Sigmoid colon (tissue), 7 donors: ENCODE measurements around the gene PODXL. TPM values are rescaled to one million over a fixed set of nuclear protein-coding genes. Genes with fewer than 3 reads are reported as not detected.

Source experiments
- DNase-seq: peaks from one replicate; pipeline ENCODE4 v3.0.0-alpha.2; 2019
- H3K27ac ChIP-seq, 4 donors: fragments of 200-600 bp; sonication (generic); one replicate each; pipeline ENCODE4 v1.5.1; 2016 to 2019; ENCODE audit warnings: mild to moderate bottlenecking in 1 of 4
- H3K27me3 ChIP-seq, 3 donors: fragments of 200-600 bp; sonication (generic); one replicate each; pipeline ENCODE4 v1.5.1; 2019; ENCODE audit warnings: mild to moderate bottlenecking in 1 of 3
- H3K36me3 ChIP-seq, 4 donors: fragments of 200-600 bp; sonication (generic); one replicate each; pipeline ENCODE4 v1.5.1; 2016 to 2019
- H3K4me1 ChIP-seq, 4 donors: fragments of 200-600 bp; sonication (generic); one replicate each; pipeline ENCODE4 v1.5.1; 2017 to 2019
- H3K4me3 ChIP-seq, 4 donors: fragments of 200-600 bp; sonication (generic); one replicate each; pipeline ENCODE4 v1.5.1; 2017 to 2019; ENCODE audit warnings: mild to moderate bottlenecking in 2 of 4, moderate library complexity in 1 of 4
- H3K9me3 ChIP-seq, 4 donors: fragments of 200-600 bp in 3 of 4; sonication (generic) in 3 of 4; one replicate each; pipeline versions ENCODE4 v1.5.1 to v1.6.1; 2013 to 2019
- CTCF ChIP-seq, 4 experiments: fragments of 450-650 bp in 3 of 4; fragments of 200-600 bp in 1 of 4; IDR thresholded peaks; one replicate each; pipeline ENCODE4 v1.5.1; 2016 to 2019; ENCODE audit warnings: antibody characterized with exemption in 4 of 4, mild to moderate bottlenecking in 3 of 4, moderate library complexity in 2 of 4
- EP300 ChIP-seq, 4 donors: sonication (generic); formaldehyde crosslinking; IDR thresholded peaks; one replicate each; pipeline ENCODE4 v1.6.1; 2017; ENCODE audit warnings: antibody characterized with exemption in 4 of 4
- POLR2A ChIP-seq, 2 donors: fragments of 450-650 bp; IDR thresholded peaks; one replicate each; pipeline ENCODE4 v1.6.1; 2016; ENCODE audit warnings: antibody characterized with exemption in 2 of 2, mild to moderate bottlenecking in 2 of 2, moderate library complexity in 2 of 2
- POLR2AphosphoS5 ChIP-seq, 4 donors: sonication (generic); formaldehyde crosslinking; IDR thresholded peaks; one replicate each; pipeline ENCODE4 v1.6.1; 2017; ENCODE audit warnings: antibody characterized with exemption in 4 of 4
- WGBS, 2 donors: extraction: QIAGEN DNeasy Blood & Tissue Kit; methylation state at CpG; one replicate each; pipeline ENCODE4 v1.1.7; 2013; 5-methylcytosine and 5-hydroxymethylcytosine counted together
- intact Hi-C: fragments of 100-400 bp; cut with DNase I; formaldehyde crosslinking; loops from one replicate; pipeline ENCODE4 v1.15.1; 2023
- polyA plus RNA-seq, 3 donors: library from polyadenylated mRNA; stranded (reverse); fragments of 200-250 nt; gene quantifications; one replicate each; pipeline ENCODE4 v1.2.3, GENCODE V29; 2013
- total RNA-seq, 4 donors: library from RNA; depleted of rRNA; stranded (reverse); fragments of >200 nt; gene quantifications; one replicate each; pipeline ENCODE4 v1.1.0, GENCODE V29; 2016
- donor health status: healthy with polysubstance abuse.
- donor health status: Bipolar disorder and iron deficiency.
- donor health status: healthy.

Gene PODXL
- total and polyA plus RNA-seq, 7 donors = 1.2 to 23.2 (median 15.8) TPM

- no peak overlapping the region for H3K4me3 ChIP-seq
- H3K36me3 ChIP-seq = no peaks in the 10 kb centered on the region
- TF ChIP-seq POLR2AphosphoS5 (IDR thresholded peaks at IDR 0.05) (no peak), EP300 (IDR thresholded peaks at IDR 0.05) (no peak), CTCF (IDR thresholded peaks at IDR 0.05) (no peak), POLR2A (IDR thresholded peaks at IDR 0.05) (no peak)
- WGBS, 2 donors = 62 to 66% methylated on average over 5 of the region's 5 CpGs
- no peak overlapping the region for H3K27ac ChIP-seq
- no peaks in the 10 kb centered on the region for H3K27me3 ChIP-seq
- intact Hi-C loops = no loop called here
- H3K9me3 ChIP-seq = no peaks in the 10 kb centered on the region
- no peak for DNase-seq
- H3K4me1 ChIP-seq = no peaks in the 10 kb centered on the region
Observed at GRCh38 chr7:131564640-131565039, 8.2 kb upstream of the PODXL start.

- no peaks in the 10 kb centered on the region for H3K4me1 ChIP-seq
- no peak for DNase-seq
- no peaks in the 10 kb centered on the region for H3K9me3 ChIP-seq
- no peaks in the 10 kb centered on the region for H3K27me3 ChIP-seq
- no peak overlapping the region for H3K4me3 ChIP-seq
- TF ChIP-seq EP300 (IDR thresholded peaks at IDR 0.05) (no peak), POLR2AphosphoS5 (IDR thresholded peaks at IDR 0.05) (no peak), POLR2A (IDR thresholded peaks at IDR 0.05) (no peak), CTCF (IDR thresholded peaks at IDR 0.05) (no peak)
- no peak overlapping the region for H3K27ac ChIP-seq
- no peaks in the 10 kb centered on the region for H3K36me3 ChIP-seq
- intact Hi-C loops = no loop called here
- 81 to 84% methylated on average over 5 of the region's 5 CpGs for WGBS, 2 donors
Observed at GRCh38 chr7:131563918-131564317, 7.5 kb upstream of the PODXL start.

- no peaks in the 10 kb centered on the region for H3K9me3 ChIP-seq
- WGBS, 2 donors = 92 to 95% methylated on average over 2 of the region's 2 CpGs
- no peaks in the 10 kb centered on the region for H3K36me3 ChIP-seq
- TF ChIP-seq CTCF (IDR thresholded peaks at IDR 0.05) (no peak), EP300 (IDR thresholded peaks at IDR 0.05) (no peak), POLR2AphosphoS5 (IDR thresholded peaks at IDR 0.05) (no peak), POLR2A (IDR thresholded peaks at IDR 0.05) (no peak)
- H3K27me3 ChIP-seq = no peaks in the 10 kb centered on the region
- intact Hi-C loops = no loop called here
- no peak overlapping the region for H3K4me3 ChIP-seq
- no peak overlapping the region for H3K27ac ChIP-seq
- H3K4me1 ChIP-seq = peaks cover 0 to 8% (median 6%) of the 10 kb centered on the region in 4 donors
- no peak for DNase-seq
Observed at GRCh38 chr7:131562941-131563340, 6.5 kb upstream of the PODXL start.

- TF ChIP-seq EP300 (IDR thresholded peaks at IDR 0.05) (no peak), POLR2A (IDR thresholded peaks at IDR 0.05) (no peak), POLR2AphosphoS5 (IDR thresholded peaks at IDR 0.05) (no peak), CTCF (IDR thresholded peaks at IDR 0.05) (no peak)
- Histone ChIP-seq H3K4me1 (peaks cover 0 to 34% (median 30%) of the 10 kb centered on the region in 4 donors), H3K27me3 (no peaks in the 10 kb centered on the region), H3K9me3 (no peaks in the 10 kb centered on the region), H3K4me3 (no peak overlapping the region), H3K27ac (no peak overlapping the region), H3K36me3 (no peaks in the 10 kb centered on the region)
- intact Hi-C loops = no loop called here
- WGBS, 2 donors = 87 to 91% methylated on average over 2 of the region's 2 CpGs
- DNase-seq = no peak
Observed at GRCh38 chr7:131560061-131560460, 3.6 kb upstream of the PODXL start.
